Fibroblast of skin of right biceps (primary cell): Measurements from ENCODE around the gene UGT1A1.

Experiments
- DNase-seq: peaks from one replicate; pipeline ENCODE4 v3.0.0-alpha.2; 2013

Gene UGT1A1

GRCh38 chr2:233758849-233759248 lies 1.2 kb upstream of the UGT1A1 start:
- no peak for DNase-seq

GRCh38 chr2:233761040-233761769 lies 1.1 kb downstream of the UGT1A1 start:
- no peak for DNase-seq

GRCh38 chr2:233764264-233764663 lies 4.2 kb downstream of the UGT1A1 start:
- DNase-seq, result peak; percentile 11

- no peak for DNase-seq
These were observed 4.7 kb downstream of the UGT1A1 start for GRCh38 chr2:233764761-233765160.

- DNase-seq, result no peak
These were observed 6.3 kb downstream of the UGT1A1 start for GRCh38 chr2:233766416-233766815.

GRCh38 chr2:233768076-233768475 lies 8.0 kb downstream of the UGT1A1 start:
- no peak for DNase-seq

- DNase-seq, result no peak
These were observed 9.2 kb downstream of the UGT1A1 start for GRCh38 chr2:233769260-233769659.

- no peak for DNase-seq
These were observed 12.1 kb downstream of the UGT1A1 start for GRCh38 chr2:233772153-233772552.

- DNase-seq, result no peak
These were observed 12.5 kb downstream of the UGT1A1 start for GRCh38 chr2:233772583-233772982.

- no peak for DNase-seq
These were observed 13.8 kb downstream of the UGT1A1 start for GRCh38 chr2:233773854-233774253.

GRCh38 chr2:233775414-233775813 lies 15.3 kb downstream of the UGT1A1 start:
- DNase-seq, result no peak

- DNase-seq, result no peak
These were observed 18.0 kb downstream of the UGT1A1 start, which contains the start of gene MROH2A for GRCh38 chr2:233778030-233778429. TSS of gene MROH2A (plus strand) at chr2:233778330. CDS start at chr2:233779359, 1,029 bp downstream.

- no peak for DNase-seq
These were observed 19.7 kb downstream of the UGT1A1 start for GRCh38 chr2:233779722-233780121.

GRCh38 chr2:233780771-233781170 lies 20.7 kb downstream of the UGT1A1 start:
- DNase-seq, result no peak

GRCh38 chr2:233789554-233789953 lies 29.5 kb downstream of the UGT1A1 start:
- no peak for DNase-seq

GRCh38 chr2:233791151-233791882 lies 31.2 kb downstream of the UGT1A1 start:
- DNase-seq, result no peak

- DNase-seq, result no peak
These were observed 31.8 kb downstream of the UGT1A1 start for GRCh38 chr2:233791883-233792329.

GRCh38 chr2:233792720-233793119 lies 32.6 kb downstream of the UGT1A1 start:
- DNase-seq, result no peak

GRCh38 chr2:233793465-233794127 lies 33.5 kb downstream of the UGT1A1 start:
- DNase-seq, result no peak

GRCh38 chr2:233794128-233794658 lies 34.1 kb downstream of the UGT1A1 start:
- no peak for DNase-seq

GRCh38 chr2:233795735-233796171 lies 35.7 kb downstream of the UGT1A1 start:
- DNase-seq, result no peak

GRCh38 chr2:233796254-233796653 lies 36.2 kb downstream of the UGT1A1 start:
- no peak for DNase-seq

- no peak for DNase-seq
These were observed 38.4 kb downstream of the UGT1A1 start for GRCh38 chr2:233798335-233799086.
